NCI-H2107 treated with DMSO at 0.1 percent for 48 hours (cell line): ENCODE results near the gene SPZ1.
"Not testable (repeated sequence)": the region's sequence is repeated elsewhere in the genome, so short reads cannot be mapped to it uniquely, and the experiment has no call there.

Source experiments
- DNase-seq: peaks from one replicate; lab custom pipeline; 2025; ENCODE audit not compliant: unreplicated experiment; lab: John Stamatoyannopoulos, UW

The SPZ1 gene

GRCh38 chr5:80337379-80337778, 17.6 kb downstream of the SPZ1 start:
- DNase-seq, result no peak

GRCh38 chr5:80339116-80339515, 19.3 kb downstream of the SPZ1 start:
- no peak for DNase-seq

- DNase-seq, result no peak
Measured at GRCh38 chr5:80341016-80341775, 21.4 kb downstream of the SPZ1 start.

GRCh38 chr5:80343067-80343466, 23.3 kb downstream of the SPZ1 start:
- no peak for DNase-seq

GRCh38 chr5:80346055-80346454, 26.3 kb downstream of the SPZ1 start:
- DNase-seq, result no peak

- DNase-seq, result no peak
Measured at GRCh38 chr5:80348171-80348570, 28.4 kb downstream of the SPZ1 start.

GRCh38 chr5:80351019-80351418, 31.2 kb downstream of the SPZ1 start:
- DNase-seq, result not testable (repeated sequence)

- DNase-seq, result no peak
Measured at GRCh38 chr5:80355686-80356085, 35.9 kb downstream of the SPZ1 start.

- no peak for DNase-seq
Measured at GRCh38 chr5:80357671-80358070, 37.9 kb downstream of the SPZ1 start.

GRCh38 chr5:80360914-80361444, 41.2 kb downstream of the SPZ1 start:
- DNase-seq, result no peak

GRCh38 chr5:80364892-80365291, 45.1 kb downstream of the SPZ1 start:
- no peak for DNase-seq

- DNase-seq, result no peak
Measured at GRCh38 chr5:80368661-80369480, 49.1 kb downstream of the SPZ1 start.

- no peak for DNase-seq
Measured at GRCh38 chr5:80369521-80369920, 49.7 kb downstream of the SPZ1 start.

GRCh38 chr5:80370390-80370789, 50.6 kb downstream of the SPZ1 start:
- no peak for DNase-seq
